Endodermal cell (in vitro differentiated cells): ENCODE measurements around the gene RBM24. TPM values are rescaled to one million over a fixed set of nuclear protein-coding genes. Genes with fewer than 3 reads are reported as not detected.
"Not testable (repeated sequence)": the region's sequence is repeated elsewhere in the genome, so short reads cannot be mapped to it uniquely, and the experiment has no call there.

Experiments used
- DNase-seq: peaks from one replicate; pipeline ENCODE4 v3.0.0-alpha.2; 2017
- H3K27ac ChIP-seq: 2 replicates; pipeline ENCODE4 v1.5.1; 2013; ENCODE audit warnings: mild to moderate bottlenecking, low read depth, low read length, moderate library complexity
- H3K27me3 ChIP-seq: 2 replicates; pipeline ENCODE4 v1.6.1; 2013; ENCODE audit warnings: mild to moderate bottlenecking, low read length, moderate library complexity; ENCODE audit not compliant: insufficient read depth, control insufficient read depth, poor library complexity, severe bottlenecking
- H3K36me3 ChIP-seq: 2 replicates; pipeline ENCODE4 v1.7.0; 2013; ENCODE audit warnings: mild to moderate bottlenecking, low read length, moderate library complexity; ENCODE audit not compliant: control insufficient read depth, insufficient read depth
- H3K4me1 ChIP-seq: one replicate; pipeline ENCODE4 v1.7.0; 2013; ENCODE audit warnings: low read length; ENCODE audit not compliant: control insufficient read depth, insufficient read depth
- H3K4me3 ChIP-seq: 2 replicates; pipeline ENCODE4 v1.5.1; 2013; ENCODE audit warnings: mild to moderate bottlenecking, low read length, moderate library complexity
- H3K9ac ChIP-seq: 2 replicates; pipeline ENCODE4 v1.6.1; 2013; ENCODE audit warnings: mild to moderate bottlenecking, low read length, moderate library complexity; ENCODE audit not compliant: poor library complexity, severe bottlenecking; ENCODE audit errors: extremely low read depth
- H3K9me3 ChIP-seq: 2 replicates; pipeline ENCODE4 v1.6.1; 2013; ENCODE audit warnings: mild to moderate bottlenecking, low read length, moderate library complexity; ENCODE audit not compliant: control insufficient read depth
- H3K27ac Mint-ChIP-seq: 2 replicates; pipeline ENCODE4 v1.8.0; 2020; ENCODE audit warnings: mixed read lengths
- H3K27me3 Mint-ChIP-seq: 2 replicates; pipeline ENCODE4 v1.8.0; 2021; ENCODE audit warnings: mild to moderate bottlenecking, mixed read lengths; ENCODE audit not compliant: insufficient read depth
- H3K36me3 Mint-ChIP-seq: 2 replicates; pipeline ENCODE4 v1.8.0; 2020; ENCODE audit warnings: low read depth, mixed read lengths
- H3K4me1 Mint-ChIP-seq: 2 replicates; pipeline ENCODE4 v1.8.0; 2020; ENCODE audit warnings: mixed read lengths
- H3K4me3 Mint-ChIP-seq: 2 replicates; pipeline ENCODE4 v1.8.0; 2020; ENCODE audit warnings: mild to moderate bottlenecking, moderate library complexity, mixed read lengths
- H3K9me3 Mint-ChIP-seq: 2 replicates; pipeline ENCODE4 v1.8.0; 2020; ENCODE audit warnings: mild to moderate bottlenecking, mixed read lengths
- CTCF ChIP-seq: fragments of 200-600 bp; sonication (generic); conservative IDR thresholded peaks from 2 replicates; pipeline ENCODE4 v1.5.0; 2021; ENCODE audit warnings: antibody characterized with exemption, mild to moderate bottlenecking
- WGBS, 2 experiments: methylation state at CpG; one replicate each; pipeline versions ENCODE4 v1.1.5 to v1.1.7; 2013; ENCODE audit warnings: missing lambda C conversion rate in 2 of 2, mixed read lengths in 1 of 2; ENCODE audit not compliant: insufficient coverage in 1 of 2, insufficient read length in 1 of 2; 5-methylcytosine and 5-hydroxymethylcytosine counted together
- total RNA-seq, 2 donors: library from RNA; stranded (reverse); fragmentation: NEBNext Ultra II Directional in 1 of 2; extraction: Animal tissue kit (Norgen Biotek cat#: 25700) in 1 of 2; gene quantifications; 2 replicates in 1 of 2; 3 replicates in 1 of 2; pipeline ENCODE4 v1.2.1, GENCODE V29; 2021

RBM24 gene
- total RNA-seq, 2 donors from 2014 or later, result 15.2 to 18.9 TPM

- Histone ChIP-seq H3K27ac (no peak overlapping the region), H3K4me1 (no peaks in the 10 kb centered on the region), H3K36me3 (no peaks in the 10 kb centered on the region), H3K9me3 (no peaks in the 10 kb centered on the region), H3K4me3 (no peak overlapping the region), H3K9ac (no peak overlapping the region), H3K27me3 (no peaks in the 10 kb centered on the region)
- no peak for DNase-seq
- peaks cover 8% of the 10 kb centered on the region for H3K4me1 Mint-ChIP-seq
- no peak overlapping the region for H3K4me3 Mint-ChIP-seq
- TF ChIP-seq CTCF, result no peak
- 89 to 90% methylated on average over 2 of the region's 2 CpGs for WGBS, 2 experiments
- H3K9me3 Mint-ChIP-seq, result peaks cover 7% of the 10 kb centered on the region
- H3K27me3 Mint-ChIP-seq, result peaks cover 2% of the 10 kb centered on the region
- no peaks in the 10 kb centered on the region for H3K36me3 Mint-ChIP-seq
- H3K27ac Mint-ChIP-seq, result no peak overlapping the region
Observed at GRCh38 chr6:17303444-17303843, 22.3 kb downstream of the RBM24 start.

GRCh38 chr6:17305219-17306001 is 24.2 kb downstream of the RBM24 start:
- peaks cover 7% of the 10 kb centered on the region for H3K9me3 Mint-ChIP-seq
- H3K4me1 Mint-ChIP-seq, result peaks cover 8% of the 10 kb centered on the region
- peaks cover 2% of the 10 kb centered on the region for H3K27me3 Mint-ChIP-seq
- WGBS, 2 experiments, result 20 to 33% methylated on average over 8 to 10 of the region's 10 CpGs
- TF ChIP-seq CTCF, result no peak
- Histone ChIP-seq H3K27ac (no peak overlapping the region), H3K9me3 (no peaks in the 10 kb centered on the region), H3K4me3 (peak overlapping the region; percentile 69), H3K4me1 (no peaks in the 10 kb centered on the region), H3K9ac (peak overlapping the region; percentile 23), H3K36me3 (no peaks in the 10 kb centered on the region), H3K27me3 (no peaks in the 10 kb centered on the region)
- peak; percentile 54 for DNase-seq
- peak overlapping the region; percentile 16 for H3K4me3 Mint-ChIP-seq
- peak overlapping the region; percentile 69 for H3K27ac Mint-ChIP-seq
- H3K36me3 Mint-ChIP-seq, result no peaks in the 10 kb centered on the region

GRCh38 chr6:17311595-17312311 is 30.6 kb downstream of the RBM24 start:
- H3K36me3 Mint-ChIP-seq, result peaks cover 2% of the 10 kb centered on the region
- H3K27ac Mint-ChIP-seq, result peak overlapping the region; percentile 33
- H3K27me3 Mint-ChIP-seq, result no peaks in the 10 kb centered on the region
- Histone ChIP-seq H3K4me3 (no peak overlapping the region), H3K4me1 (no peaks in the 10 kb centered on the region), H3K9ac (no peak overlapping the region), H3K27ac (no peak overlapping the region), H3K36me3 (no peaks in the 10 kb centered on the region), H3K9me3 (peaks cover 9% of the 10 kb centered on the region), H3K27me3 (no peaks in the 10 kb centered on the region)
- H3K9me3 Mint-ChIP-seq, result peaks cover 5% of the 10 kb centered on the region
- peaks cover 8% of the 10 kb centered on the region for H3K4me1 Mint-ChIP-seq
- H3K4me3 Mint-ChIP-seq, result no peak overlapping the region
- TF ChIP-seq CTCF, result no peak
- no peak for DNase-seq
- 64 to 84% methylated on average over 4 to 11 of the region's 12 CpGs for WGBS, 2 experiments

GRCh38 chr6:17313238-17313637 is 32.1 kb downstream of the RBM24 start:
- H3K36me3 Mint-ChIP-seq, H3K27me3 ChIP-seq, DNase-seq, H3K4me3 ChIP-seq, H3K4me1 Mint-ChIP-seq, H3K4me3 Mint-ChIP-seq, H3K27ac Mint-ChIP-seq, H3K9me3 Mint-ChIP-seq, H3K4me1 ChIP-seq, H3K9me3 ChIP-seq, H3K27me3 Mint-ChIP-seq, H3K36me3 ChIP-seq, H3K9ac ChIP-seq, H3K27ac ChIP-seq: not testable (repeated sequence)
- WGBS, 2 experiments, result 96 to 100% methylated on average over 4 to 7 of the region's 7 CpGs
